KOPT-K1 (cell line): ENCODE data around the gene TMEM183A.

Experiments used
- H3K27ac ChIP-seq: fragments of 200-600 bp; sonication (generic); 2 replicates; pipeline ENCODE4 v1.5.1; 2016; ENCODE audit warnings: antibody characterized with exemption, mild to moderate bottlenecking, low read depth, low read length; ENCODE audit not compliant: poor library complexity, severe bottlenecking
- H3K36me3 ChIP-seq: fragments of 200-600 bp; sonication (generic); 2 replicates; pipeline ENCODE4 v1.5.1; 2017; ENCODE audit warnings: antibody characterized with exemption, mild to moderate bottlenecking, low read length, moderate library complexity; ENCODE audit not compliant: insufficient read depth
- H3K9me3 ChIP-seq: fragments of 200-600 bp; sonication (generic); 2 replicates; pipeline ENCODE4 v1.5.1; 2017; ENCODE audit warnings: antibody characterized with exemption, low read length, mild to moderate bottlenecking; ENCODE audit not compliant: insufficient read depth, poor library complexity, severe bottlenecking

Gene TMEM183A

DNA sequence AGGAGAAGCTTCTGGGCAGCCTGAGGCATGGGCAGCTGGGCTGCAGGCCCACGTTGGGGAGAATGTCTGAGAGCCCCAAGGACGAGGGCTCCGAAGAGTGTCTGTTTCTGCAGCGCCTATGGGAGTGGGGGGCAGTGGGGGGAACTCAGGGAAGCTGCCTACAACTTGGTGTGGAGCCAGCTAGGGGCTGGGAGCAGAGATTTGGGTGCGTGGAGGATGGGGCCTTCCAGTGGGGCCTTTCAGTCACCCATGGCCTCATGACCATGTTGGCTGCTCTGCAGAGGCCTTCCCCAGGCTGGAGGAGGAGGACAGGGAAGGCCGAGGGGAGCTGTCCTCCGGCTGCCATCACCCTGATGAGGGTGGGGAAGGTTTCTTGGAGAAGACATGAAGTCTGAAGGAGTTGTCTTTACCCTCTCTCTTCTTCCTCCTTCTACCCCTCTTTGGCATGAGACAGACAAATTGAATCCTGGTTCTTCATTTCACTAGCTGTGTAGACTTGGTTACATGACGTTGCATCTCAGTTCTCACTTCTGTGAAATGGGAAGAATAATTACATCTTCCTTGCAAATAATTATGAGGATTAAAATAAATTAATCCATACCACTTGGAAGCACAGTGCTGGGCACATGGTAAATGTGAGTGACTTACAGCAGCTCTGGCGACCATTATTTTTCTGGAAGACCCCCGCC lies 27.4 kb downstream of the TMEM183A start:
- H3K36me3 ChIP-seq: no peaks in the 10 kb centered on the region
- no peaks in the 10 kb centered on the region for H3K9me3 ChIP-seq
- H3K27ac ChIP-seq: no peak overlapping the region

GRCh38 chr1:203035111-203036000 lies 28.2 kb downstream of the TMEM183A start:
- no peaks in the 10 kb centered on the region for H3K9me3 ChIP-seq
- H3K27ac ChIP-seq: no peak overlapping the region
- no peaks in the 10 kb centered on the region for H3K36me3 ChIP-seq

- Histone ChIP-seq H3K27ac (no peak overlapping the region), H3K36me3 (no peaks in the 10 kb centered on the region), H3K9me3 (no peaks in the 10 kb centered on the region)
These were observed 29.0 kb downstream of the TMEM183A start for GRCh38 chr1:203036135-203036534.

DNA sequence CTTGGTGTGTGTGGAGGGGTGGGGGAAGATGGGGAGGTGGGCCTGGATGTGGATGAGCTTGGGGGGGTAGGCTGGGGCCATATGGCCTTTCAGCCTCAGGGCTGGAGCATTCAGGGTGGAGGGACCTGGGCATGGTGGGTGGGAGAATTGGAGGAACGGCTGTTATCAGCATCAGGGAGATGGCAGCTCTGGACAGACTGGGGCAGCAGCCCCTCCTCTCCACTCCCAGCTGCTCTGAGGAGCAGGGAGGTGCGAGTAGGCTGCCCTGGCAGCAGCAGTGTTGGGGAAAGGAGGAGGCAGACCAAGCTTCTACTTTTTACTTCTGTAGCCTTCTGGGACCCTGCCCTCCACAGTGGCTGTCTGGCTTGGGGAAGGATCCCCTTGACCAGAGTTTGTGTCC lies 29.4 kb downstream of the TMEM183A start:
- no peaks in the 10 kb centered on the region for H3K36me3 ChIP-seq
- H3K27ac ChIP-seq: no peak overlapping the region
- H3K9me3 ChIP-seq: no peaks in the 10 kb centered on the region

GRCh38 chr1:203037509-203038190 lies 30.5 kb downstream of the TMEM183A start:
- no peaks in the 10 kb centered on the region for H3K9me3 ChIP-seq
- no peaks in the 10 kb centered on the region for H3K36me3 ChIP-seq
- H3K27ac ChIP-seq: no peak overlapping the region

DNA sequence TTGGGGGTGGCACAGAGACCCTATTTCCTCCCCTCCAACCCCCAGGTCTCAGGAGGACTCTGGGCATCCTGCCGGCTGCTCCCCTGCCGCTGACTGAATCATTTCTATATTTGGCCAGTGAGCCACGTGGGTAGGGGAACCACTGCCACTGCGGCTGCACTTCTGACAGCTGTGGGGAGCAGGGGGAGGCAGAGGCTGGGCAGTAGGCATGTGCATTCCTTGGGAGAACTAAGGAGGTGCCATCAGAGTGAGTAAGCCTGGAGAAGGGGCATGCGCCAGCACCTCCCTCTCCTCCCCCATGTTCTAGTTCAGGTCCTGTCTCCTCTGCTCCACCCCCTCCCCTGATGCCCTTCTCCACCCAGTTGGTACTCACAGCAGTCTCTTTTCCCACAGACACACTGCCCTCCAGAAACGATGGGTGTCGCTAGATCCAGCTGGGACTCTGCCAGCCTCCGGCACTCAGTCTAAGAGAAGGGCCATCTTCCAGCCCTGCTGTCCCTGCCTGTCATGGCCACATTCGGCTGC lies 31.1 kb downstream of the TMEM183A start:
- no peak overlapping the region for H3K27ac ChIP-seq
- no peaks in the 10 kb centered on the region for H3K9me3 ChIP-seq
- no peaks in the 10 kb centered on the region for H3K36me3 ChIP-seq

DNA sequence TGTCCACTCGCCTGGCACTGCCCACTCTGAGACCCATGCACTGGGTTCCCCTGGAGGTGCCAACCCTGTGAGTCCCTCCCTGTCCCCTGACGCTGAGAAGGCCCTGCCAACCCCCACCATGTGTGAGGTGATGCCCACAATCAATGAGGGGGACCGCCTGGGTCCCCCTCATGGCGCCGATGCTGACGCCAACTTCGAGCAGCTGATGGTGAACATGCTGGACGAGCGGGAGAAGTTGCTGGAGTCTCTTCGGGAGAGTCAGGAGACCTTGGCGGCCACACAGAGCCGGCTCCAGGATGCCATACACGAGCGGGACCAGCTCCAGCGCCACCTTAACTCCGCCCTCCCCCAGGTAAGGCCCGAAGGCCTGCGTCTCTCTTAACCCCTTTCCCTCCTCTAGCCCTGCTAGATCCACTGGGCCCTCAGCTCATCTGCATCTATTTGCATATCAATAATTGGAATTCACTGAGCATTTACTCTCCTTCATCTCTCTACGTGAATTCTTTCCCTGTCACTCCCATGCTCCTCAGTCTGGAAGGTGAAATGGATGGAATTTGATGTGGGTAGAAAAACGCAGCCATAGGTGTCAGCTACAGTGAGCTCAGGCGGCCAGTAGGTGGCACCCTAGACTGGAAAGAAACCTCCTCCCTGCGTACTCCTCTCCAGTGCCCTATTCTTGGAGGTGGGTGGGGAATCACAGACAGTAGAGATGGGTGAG lies 31.9 kb downstream of the TMEM183A start:
- Histone ChIP-seq H3K36me3 (no peaks in the 10 kb centered on the region), H3K27ac (no peak overlapping the region), H3K9me3 (no peaks in the 10 kb centered on the region)

GRCh38 chr1:203039609-203040512 lies 32.7 kb downstream of the TMEM183A start:
- H3K27ac ChIP-seq: no peak overlapping the region
- H3K9me3 ChIP-seq: no peaks in the 10 kb centered on the region
- H3K36me3 ChIP-seq: no peaks in the 10 kb centered on the region

DNA sequence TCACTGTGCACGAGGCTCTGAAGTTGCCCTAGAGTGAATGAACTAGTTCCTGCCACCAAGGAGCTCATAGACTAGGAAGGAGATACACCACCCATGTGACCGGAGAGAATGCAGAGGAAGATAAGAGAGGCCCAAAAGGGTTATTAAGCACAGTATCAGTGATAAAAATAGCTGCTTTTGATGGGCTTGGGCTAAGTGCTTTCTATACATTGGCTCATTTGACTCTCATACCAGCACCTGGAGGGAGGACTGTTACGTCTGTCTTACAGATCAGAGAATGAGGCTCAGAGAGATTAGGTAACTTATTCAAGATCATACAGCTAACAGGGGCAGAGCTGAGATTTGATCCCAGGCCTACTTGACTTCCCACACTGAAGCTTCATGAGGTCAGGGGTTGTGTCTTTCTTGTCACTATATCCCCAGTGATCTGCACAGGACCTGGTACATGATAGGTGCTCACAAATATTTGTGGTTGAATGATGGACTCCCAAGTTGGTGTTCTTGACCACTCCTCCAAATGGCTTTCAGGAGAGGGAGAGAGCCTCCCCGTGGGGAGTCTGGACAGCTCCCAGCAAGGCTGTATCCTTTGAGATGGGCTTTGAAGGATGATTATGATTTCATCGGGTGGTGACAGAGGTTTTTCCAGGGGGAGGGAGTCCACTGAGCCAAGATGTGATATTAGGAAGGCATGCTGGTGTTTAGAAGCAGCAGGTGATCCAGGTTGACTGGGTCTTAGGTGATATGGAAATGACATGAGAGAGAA lies 33.5 kb downstream of the TMEM183A start:
- H3K9me3 ChIP-seq: no peaks in the 10 kb centered on the region
- no peak overlapping the region for H3K27ac ChIP-seq
- H3K36me3 ChIP-seq: no peaks in the 10 kb centered on the region

GRCh38 chr1:203041351-203041932 lies 34.3 kb downstream of the TMEM183A start:
- Histone ChIP-seq H3K27ac (no peak overlapping the region), H3K9me3 (no peaks in the 10 kb centered on the region), H3K36me3 (no peaks in the 10 kb centered on the region)

- Histone ChIP-seq H3K36me3 (no peaks in the 10 kb centered on the region), H3K9me3 (no peaks in the 10 kb centered on the region), H3K27ac (no peak overlapping the region)
These were observed 36.8 kb downstream of the TMEM183A start for GRCh38 chr1:203043830-203044545.

DNA sequence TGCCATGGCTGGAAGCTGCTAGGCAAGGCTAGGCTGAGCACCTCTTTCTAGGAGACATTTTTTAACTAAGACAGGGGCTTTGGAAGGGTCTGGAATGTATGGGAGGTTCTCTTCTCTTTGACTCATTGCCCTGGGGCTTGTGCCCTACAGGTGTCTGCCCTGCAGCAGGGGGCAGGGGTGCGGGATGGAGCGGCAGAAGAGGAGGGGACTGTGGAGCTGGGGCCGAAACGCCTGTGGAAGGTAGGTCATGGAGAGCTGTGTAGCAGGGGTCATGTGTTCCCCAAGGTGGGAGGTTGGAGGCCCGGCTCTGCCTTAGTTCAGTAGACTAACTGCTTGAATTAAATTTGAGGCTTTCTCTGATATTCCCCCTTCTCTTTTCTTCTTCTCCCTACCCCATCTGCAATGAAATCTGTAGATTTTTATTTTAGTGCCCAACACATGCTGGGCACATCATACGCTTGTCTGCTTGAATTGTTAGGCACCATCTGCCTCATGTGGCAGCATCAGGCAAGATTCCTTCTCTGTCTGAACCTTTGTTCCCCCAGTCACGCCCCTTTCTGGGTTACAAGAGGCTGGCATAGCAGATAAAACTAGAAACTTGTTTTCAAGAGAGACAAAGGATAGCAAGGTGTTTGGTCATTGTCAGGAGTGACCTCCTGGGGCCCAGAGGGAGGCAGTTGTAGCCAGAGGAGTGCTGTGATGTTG lies 37.5 kb downstream of the TMEM183A start:
- no peaks in the 10 kb centered on the region for H3K36me3 ChIP-seq
- H3K9me3 ChIP-seq: no peaks in the 10 kb centered on the region
- no peak overlapping the region for H3K27ac ChIP-seq
